Measurements from ENCODE around the gene TF.

The TF gene

DNA sequence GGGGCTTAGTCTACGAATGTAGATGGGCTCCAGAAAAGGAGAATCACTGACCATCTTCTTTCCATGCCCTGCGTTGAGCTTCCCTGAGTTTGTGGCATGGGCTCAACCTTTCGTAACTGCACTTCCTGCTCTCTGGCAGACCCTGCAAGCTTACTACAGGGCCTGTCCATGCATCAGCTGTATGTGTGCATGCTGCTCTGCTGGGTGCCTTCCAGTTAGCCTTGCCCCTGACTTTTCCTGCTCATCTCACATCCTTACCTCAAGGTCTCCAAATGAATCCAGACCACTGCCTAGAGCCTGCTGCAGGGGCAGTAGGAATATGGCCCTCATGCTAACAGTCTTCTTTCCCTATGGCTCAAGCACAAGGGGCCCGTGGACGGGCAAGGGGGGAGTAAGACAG is 2.0 kb upstream of the TF start:
- no peaks in the 10 kb centered on the region for H3K9me3 ChIP-seq (ENCODE audit: control insufficient read depth, low read length)
- no peak for DNase-seq
- H3K36me3 ChIP-seq (ENCODE audit: control insufficient read depth, insufficient read depth, low read length) = no peaks in the 10 kb centered on the region
- no peak overlapping the region for H3K4me3 ChIP-seq (ENCODE audit: insufficient read depth, low read depth, low read length, poor library complexity, severe bottlenecking)
- H3K4me1 ChIP-seq (ENCODE audit: control insufficient read depth, insufficient read depth, low read length, poor library complexity, severe bottlenecking) = no peaks in the 10 kb centered on the region
- H3K27ac ChIP-seq (ENCODE audit: insufficient read depth, low read length, poor library complexity, severe bottlenecking) = no peak overlapping the region
- H3K27me3 ChIP-seq (replicated peaks; ENCODE audit: control insufficient read depth, insufficient read depth, low read length, poor library complexity, severe bottlenecking) = peaks cover 14% of the 10 kb centered on the region

DNA sequence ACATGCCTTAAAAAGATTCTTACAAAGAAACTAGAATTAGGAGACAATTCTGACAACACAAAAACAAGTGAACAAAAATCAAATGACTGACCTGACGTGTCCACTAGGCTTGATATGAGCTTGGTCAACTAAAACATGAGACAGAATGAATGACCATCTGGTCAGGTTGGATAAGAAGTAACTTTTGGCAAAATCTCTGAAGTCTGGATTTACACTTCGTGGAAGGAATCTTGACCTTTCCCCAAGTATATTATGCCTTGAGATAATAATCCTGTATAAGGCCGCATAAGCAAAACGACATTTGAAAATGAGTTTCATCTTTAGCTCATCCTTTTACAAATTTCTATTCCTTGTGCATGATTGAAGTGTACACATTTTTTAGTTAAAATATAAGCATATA is 1.1 kb upstream of the TF start:
- no peaks in the 10 kb centered on the region for H3K9me3 ChIP-seq (ENCODE audit: control insufficient read depth, low read length)
- no peak overlapping the region for H3K27ac ChIP-seq (ENCODE audit: insufficient read depth, low read length, poor library complexity, severe bottlenecking)
- H3K4me1 ChIP-seq (ENCODE audit: control insufficient read depth, insufficient read depth, low read length, poor library complexity, severe bottlenecking) = no peaks in the 10 kb centered on the region
- no peak overlapping the region for H3K4me3 ChIP-seq (ENCODE audit: insufficient read depth, low read depth, low read length, poor library complexity, severe bottlenecking)
- H3K27me3 ChIP-seq (replicated peaks; ENCODE audit: control insufficient read depth, insufficient read depth, low read length, poor library complexity, severe bottlenecking) = peaks cover 14% of the 10 kb centered on the region
- no peak for DNase-seq
- H3K36me3 ChIP-seq (ENCODE audit: control insufficient read depth, insufficient read depth, low read length) = no peaks in the 10 kb centered on the region

DNA sequence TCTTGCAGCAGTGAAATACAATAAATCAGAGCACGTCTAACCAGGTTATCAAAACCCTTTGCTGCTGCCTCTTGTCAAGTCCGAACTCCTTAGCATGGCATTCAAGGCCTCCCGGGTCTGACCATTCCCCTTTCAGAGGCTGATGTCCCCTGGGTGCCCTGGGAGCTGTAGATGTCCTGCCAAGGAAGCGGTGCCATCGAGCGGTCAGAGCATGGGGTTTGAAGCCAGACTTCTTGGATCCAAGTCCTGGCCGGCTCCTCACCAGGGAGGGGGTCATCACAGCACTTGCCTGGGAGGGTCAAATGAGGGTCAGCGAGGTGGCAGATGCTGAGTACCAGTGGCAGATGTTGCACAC is 496 bp downstream of the TF start:
- Histone ChIP-seq H3K4me3 (ENCODE audit: insufficient read depth, low read depth, low read length, poor library complexity, severe bottlenecking) (no peak overlapping the region), H3K36me3 (ENCODE audit: control insufficient read depth, insufficient read depth, low read length) (no peaks in the 10 kb centered on the region), H3K27me3 (replicated peaks; ENCODE audit: control insufficient read depth, insufficient read depth, low read length, poor library complexity, severe bottlenecking) (peaks cover 14% of the 10 kb centered on the region), H3K9me3 (ENCODE audit: control insufficient read depth, low read length) (no peaks in the 10 kb centered on the region), H3K4me1 (ENCODE audit: control insufficient read depth, insufficient read depth, low read length, poor library complexity, severe bottlenecking) (no peaks in the 10 kb centered on the region), H3K27ac (ENCODE audit: insufficient read depth, low read length, poor library complexity, severe bottlenecking) (no peak overlapping the region)
- DNase-seq = no peak

DNA sequence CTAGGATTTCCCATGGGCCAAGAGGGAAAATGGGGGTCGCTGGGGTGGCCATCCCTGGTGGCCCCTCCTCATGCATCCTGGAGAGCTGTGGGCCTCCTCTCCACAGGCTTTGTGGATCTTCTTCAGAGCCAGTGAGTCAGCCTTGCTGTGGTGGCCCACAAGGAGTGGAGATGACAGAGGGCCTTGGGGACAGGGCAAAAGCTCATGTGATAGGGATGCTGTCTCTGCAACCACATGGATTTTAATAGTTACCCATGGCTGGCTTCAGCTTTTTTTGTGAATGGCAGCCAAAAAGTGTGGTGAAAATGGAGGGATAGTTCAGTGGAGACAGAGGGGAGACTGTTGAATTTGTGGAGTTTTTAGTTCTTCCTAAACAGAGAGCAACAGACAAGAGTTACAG is 1.2 kb downstream of the TF start:
- DNase-seq = no peak
- no peak overlapping the region for H3K27ac ChIP-seq (ENCODE audit: insufficient read depth, low read length, poor library complexity, severe bottlenecking)
- H3K4me1 ChIP-seq (ENCODE audit: control insufficient read depth, insufficient read depth, low read length, poor library complexity, severe bottlenecking) = no peaks in the 10 kb centered on the region
- no peak overlapping the region for H3K4me3 ChIP-seq (ENCODE audit: insufficient read depth, low read depth, low read length, poor library complexity, severe bottlenecking)
- H3K36me3 ChIP-seq (ENCODE audit: control insufficient read depth, insufficient read depth, low read length) = no peaks in the 10 kb centered on the region
- no peaks in the 10 kb centered on the region for H3K9me3 ChIP-seq (ENCODE audit: control insufficient read depth, low read length)
- H3K27me3 ChIP-seq (replicated peaks; ENCODE audit: control insufficient read depth, insufficient read depth, low read length, poor library complexity, severe bottlenecking) = peaks cover 14% of the 10 kb centered on the region

DNA sequence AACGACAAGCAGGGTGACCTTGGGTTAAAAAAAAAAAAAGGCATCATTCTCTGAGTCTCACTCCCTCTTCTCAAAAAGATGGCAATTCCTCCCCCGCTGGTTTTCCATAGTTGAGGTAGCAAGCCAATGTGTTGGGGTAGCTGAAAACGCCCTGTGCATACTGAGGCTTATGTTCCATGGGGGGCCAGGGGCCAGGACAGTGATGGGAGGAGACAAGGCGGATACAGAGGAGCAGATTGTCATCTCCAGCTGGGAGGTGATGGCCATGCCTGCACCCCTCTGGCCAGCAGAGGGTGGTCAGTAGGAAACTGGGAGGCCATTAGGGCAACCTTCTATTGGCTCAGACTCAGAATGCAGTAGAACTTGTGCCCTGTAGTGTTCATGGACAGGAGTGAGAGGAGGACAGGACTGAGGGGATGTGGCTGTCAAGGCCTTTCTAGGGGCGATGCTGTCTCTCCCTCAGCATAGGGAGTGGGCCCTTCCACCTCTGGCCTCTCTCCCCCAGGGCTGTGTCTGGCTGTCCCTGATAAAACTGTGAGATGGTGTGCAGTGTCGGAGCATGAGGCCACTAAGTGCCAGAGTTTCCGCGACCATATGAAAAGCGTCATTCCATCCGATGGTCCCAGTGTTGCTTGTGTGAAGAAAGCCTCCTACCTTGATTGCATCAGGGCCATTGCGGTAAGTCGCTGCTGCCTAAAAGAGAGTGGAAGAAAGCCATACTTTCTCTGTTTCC is 1.9 kb downstream of the TF start:
- H3K4me3 ChIP-seq (ENCODE audit: insufficient read depth, low read depth, low read length, poor library complexity, severe bottlenecking) = no peak overlapping the region
- no peaks in the 10 kb centered on the region for H3K9me3 ChIP-seq (ENCODE audit: control insufficient read depth, low read length)
- no peaks in the 10 kb centered on the region for H3K36me3 ChIP-seq (ENCODE audit: control insufficient read depth, insufficient read depth, low read length)
- no peak overlapping the region for H3K27ac ChIP-seq (ENCODE audit: insufficient read depth, low read length, poor library complexity, severe bottlenecking)
- no peak for DNase-seq
- H3K4me1 ChIP-seq (ENCODE audit: control insufficient read depth, insufficient read depth, low read length, poor library complexity, severe bottlenecking) = no peaks in the 10 kb centered on the region
- peaks cover 14% of the 10 kb centered on the region for H3K27me3 ChIP-seq (replicated peaks; ENCODE audit: control insufficient read depth, insufficient read depth, low read length, poor library complexity, severe bottlenecking)

DNA sequence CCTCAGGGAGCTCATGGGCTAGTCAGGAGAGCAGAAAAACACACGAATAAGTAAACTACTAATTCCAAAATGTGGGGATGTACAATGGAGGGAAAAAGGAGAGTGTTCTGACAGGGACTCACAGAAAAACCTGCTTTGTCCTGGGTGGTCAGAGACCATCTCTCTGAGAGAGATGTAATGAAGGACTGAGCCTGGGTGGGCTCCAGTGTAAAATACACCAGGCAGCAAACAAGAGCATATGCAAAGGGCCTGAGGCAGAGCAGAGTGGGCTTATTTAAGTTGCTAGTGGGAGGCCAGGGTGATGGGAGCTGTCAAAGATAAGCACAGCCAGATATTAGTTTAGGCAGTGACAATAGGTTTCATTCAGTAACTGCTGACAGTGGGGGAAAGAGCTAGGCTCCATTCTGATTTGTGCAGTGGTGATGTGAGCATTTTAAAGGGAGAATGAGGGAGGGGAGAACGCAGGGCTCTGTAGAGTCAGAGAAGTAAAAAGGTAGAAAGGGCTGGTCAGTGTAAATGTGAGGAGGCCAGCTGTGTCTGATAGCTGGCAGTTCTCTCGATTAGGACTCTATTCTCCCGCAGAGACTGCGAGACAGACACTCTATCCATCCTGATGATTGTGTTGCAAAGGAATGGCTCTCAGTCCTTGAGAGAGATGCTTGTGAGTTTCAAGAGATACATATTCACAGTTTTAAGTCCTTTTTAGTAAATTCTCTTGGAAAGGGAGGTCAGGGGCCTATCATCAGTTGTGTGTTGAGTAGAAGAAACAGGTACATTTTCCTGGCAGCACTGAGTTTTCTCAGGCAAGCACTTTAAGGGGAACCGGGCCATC is 3.5 kb downstream of the TF start:
- H3K27ac ChIP-seq (ENCODE audit: insufficient read depth, low read length, poor library complexity, severe bottlenecking) = no peak overlapping the region
- H3K27me3 ChIP-seq (replicated peaks; ENCODE audit: control insufficient read depth, insufficient read depth, low read length, poor library complexity, severe bottlenecking) = peaks cover 14% of the 10 kb centered on the region
- DNase-seq = no peak
- H3K9me3 ChIP-seq (ENCODE audit: control insufficient read depth, low read length) = no peaks in the 10 kb centered on the region
- H3K4me1 ChIP-seq (ENCODE audit: control insufficient read depth, insufficient read depth, low read length, poor library complexity, severe bottlenecking) = no peaks in the 10 kb centered on the region
- no peaks in the 10 kb centered on the region for H3K36me3 ChIP-seq (ENCODE audit: control insufficient read depth, insufficient read depth, low read length)
- no peak overlapping the region for H3K4me3 ChIP-seq (ENCODE audit: insufficient read depth, low read depth, low read length, poor library complexity, severe bottlenecking)

DNA sequence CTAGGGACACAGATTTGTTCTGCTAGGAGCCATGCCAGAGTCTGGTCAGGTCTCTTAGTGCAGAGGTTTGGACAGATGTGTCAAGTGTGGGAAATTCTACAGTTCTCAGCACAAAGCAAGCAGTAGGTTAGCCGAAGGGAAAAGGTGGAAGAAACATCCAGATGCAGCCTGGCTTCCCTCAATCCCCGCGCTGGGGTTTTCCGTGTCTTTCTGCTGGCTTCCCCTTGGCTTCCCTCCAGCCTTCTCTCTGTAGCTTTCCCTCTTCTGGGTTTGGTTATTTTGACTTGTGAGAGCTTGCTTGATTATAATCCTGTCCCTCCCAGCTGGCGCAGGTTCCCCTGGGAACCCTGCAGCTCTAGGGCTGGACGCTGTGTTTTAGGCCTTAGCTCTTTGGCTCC is 4.1 kb downstream of the TF start:
- Histone ChIP-seq H3K27ac (ENCODE audit: insufficient read depth, low read length, poor library complexity, severe bottlenecking) (no peak overlapping the region), H3K27me3 (replicated peaks; ENCODE audit: control insufficient read depth, insufficient read depth, low read length, poor library complexity, severe bottlenecking) (peaks cover 14% of the 10 kb centered on the region), H3K36me3 (ENCODE audit: control insufficient read depth, insufficient read depth, low read length) (no peaks in the 10 kb centered on the region), H3K4me1 (ENCODE audit: control insufficient read depth, insufficient read depth, low read length, poor library complexity, severe bottlenecking) (no peaks in the 10 kb centered on the region), H3K4me3 (ENCODE audit: insufficient read depth, low read depth, low read length, poor library complexity, severe bottlenecking) (no peak overlapping the region), H3K9me3 (ENCODE audit: control insufficient read depth, low read length) (no peaks in the 10 kb centered on the region)
- no peak for DNase-seq

DNA sequence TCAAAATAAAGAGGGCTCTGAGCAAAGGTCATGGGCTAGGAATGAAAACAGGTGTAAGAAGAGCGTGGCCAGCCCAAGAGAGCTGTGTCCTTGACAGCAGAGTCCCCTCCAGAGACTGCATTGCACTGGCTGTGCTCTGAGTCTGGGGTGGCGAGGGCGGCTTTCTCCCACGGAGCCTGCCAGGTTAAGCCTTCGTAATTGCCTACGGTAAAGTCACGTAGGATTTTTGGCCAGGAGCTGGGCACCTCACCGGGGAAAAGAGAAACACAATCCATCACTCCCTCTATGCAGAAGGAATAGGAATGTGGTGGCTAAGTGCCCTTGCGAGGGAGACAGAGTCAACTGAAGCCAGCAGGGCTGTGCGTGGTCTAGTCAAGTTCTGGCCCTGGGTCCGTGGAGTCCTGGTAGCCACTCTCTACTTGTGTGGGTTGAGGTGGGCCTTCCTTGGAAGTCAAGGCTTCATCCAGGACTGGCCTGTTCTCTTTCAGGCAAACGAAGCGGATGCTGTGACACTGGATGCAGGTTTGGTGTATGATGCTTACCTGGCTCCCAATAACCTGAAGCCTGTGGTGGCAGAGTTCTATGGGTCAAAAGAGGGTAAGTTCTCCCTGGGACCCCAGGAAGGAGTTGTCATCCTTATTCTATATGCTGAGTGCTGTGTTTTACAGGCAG is 7.0 kb downstream of the TF start:
- Histone ChIP-seq H3K27me3 (replicated peaks; ENCODE audit: control insufficient read depth, insufficient read depth, low read length, poor library complexity, severe bottlenecking) (no peaks in the 10 kb centered on the region), H3K4me3 (ENCODE audit: insufficient read depth, low read depth, low read length, poor library complexity, severe bottlenecking) (no peak overlapping the region), H3K27ac (ENCODE audit: insufficient read depth, low read length, poor library complexity, severe bottlenecking) (no peak overlapping the region), H3K4me1 (ENCODE audit: control insufficient read depth, insufficient read depth, low read length, poor library complexity, severe bottlenecking) (no peaks in the 10 kb centered on the region), H3K9me3 (ENCODE audit: control insufficient read depth, low read length) (no peaks in the 10 kb centered on the region), H3K36me3 (ENCODE audit: control insufficient read depth, insufficient read depth, low read length) (no peaks in the 10 kb centered on the region)
- DNase-seq = no peak

DNA sequence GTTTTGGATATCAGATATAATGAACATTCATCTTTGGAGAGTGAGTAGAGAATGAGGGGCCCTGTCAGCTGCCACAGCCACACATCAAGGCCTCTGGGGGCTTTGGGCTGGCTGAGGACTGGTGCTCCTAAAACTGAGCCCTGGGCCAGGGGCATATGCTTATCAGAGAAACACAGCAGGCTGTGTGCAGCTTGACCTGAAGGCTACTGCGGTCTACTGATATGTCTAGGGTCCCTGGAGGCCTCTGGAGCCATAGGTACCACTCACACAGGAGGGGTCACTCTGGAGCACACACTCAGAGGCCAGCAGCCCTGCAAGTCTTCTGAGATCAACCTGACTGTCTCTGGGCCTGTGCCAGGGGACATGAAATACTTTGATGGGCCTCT is 7.6 kb downstream of the TF start:
- H3K36me3 ChIP-seq (ENCODE audit: control insufficient read depth, insufficient read depth, low read length) = no peaks in the 10 kb centered on the region
- H3K9me3 ChIP-seq (ENCODE audit: control insufficient read depth, low read length) = no peaks in the 10 kb centered on the region
- no peak overlapping the region for H3K4me3 ChIP-seq (ENCODE audit: insufficient read depth, low read depth, low read length, poor library complexity, severe bottlenecking)
- H3K27me3 ChIP-seq (replicated peaks; ENCODE audit: control insufficient read depth, insufficient read depth, low read length, poor library complexity, severe bottlenecking) = no peaks in the 10 kb centered on the region
- no peak for DNase-seq
- no peak overlapping the region for H3K27ac ChIP-seq (ENCODE audit: insufficient read depth, low read length, poor library complexity, severe bottlenecking)
- no peaks in the 10 kb centered on the region for H3K4me1 ChIP-seq (ENCODE audit: control insufficient read depth, insufficient read depth, low read length, poor library complexity, severe bottlenecking)

DNA sequence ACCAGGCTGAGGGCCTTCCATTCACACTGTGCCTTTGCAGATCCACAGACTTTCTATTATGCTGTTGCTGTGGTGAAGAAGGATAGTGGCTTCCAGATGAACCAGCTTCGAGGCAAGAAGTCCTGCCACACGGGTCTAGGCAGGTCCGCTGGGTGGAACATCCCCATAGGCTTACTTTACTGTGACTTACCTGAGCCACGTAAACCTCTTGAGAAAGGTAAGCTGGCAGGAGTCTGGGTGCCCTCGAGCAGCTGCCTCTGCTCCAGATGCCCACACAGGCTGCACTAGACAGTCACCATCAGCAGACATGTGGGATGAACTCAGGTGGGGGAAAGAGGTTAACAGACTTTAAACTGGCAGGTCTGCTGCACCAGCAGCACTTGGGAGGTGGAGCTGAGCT is 8.3 kb downstream of the TF start:
- Histone ChIP-seq H3K27ac (ENCODE audit: insufficient read depth, low read length, poor library complexity, severe bottlenecking) (no peak overlapping the region), H3K4me3 (ENCODE audit: insufficient read depth, low read depth, low read length, poor library complexity, severe bottlenecking) (no peak overlapping the region), H3K27me3 (replicated peaks; ENCODE audit: control insufficient read depth, insufficient read depth, low read length, poor library complexity, severe bottlenecking) (no peaks in the 10 kb centered on the region), H3K9me3 (ENCODE audit: control insufficient read depth, low read length) (no peaks in the 10 kb centered on the region), H3K4me1 (ENCODE audit: control insufficient read depth, insufficient read depth, low read length, poor library complexity, severe bottlenecking) (no peaks in the 10 kb centered on the region), H3K36me3 (ENCODE audit: control insufficient read depth, insufficient read depth, low read length) (no peaks in the 10 kb centered on the region)
- DNase-seq = no peak

Data from effector memory CD4-positive, alpha-beta T cell (primary cell).